NCI-H1417 treated with DMSO at 0.1 percent for 48 hours (cell line): ENCODE measurements around the gene DLX5.
"Not testable (repeated sequence)": the region's sequence is repeated elsewhere in the genome, so short reads cannot be mapped to it uniquely, and the experiment has no call there.

Source experiments
- DNase-seq: peaks from one replicate; lab custom pipeline; 2025; lab: John Stamatoyannopoulos, UW

DLX5 gene

GRCh38 chr7:97024209-97025129 lies at the start of gene DLX5:
DLX5 (minus strand) TSS chr7:97024831; CDS start chr7:97024623, 208 bp downstream.
- DNase-seq, result peak; percentile 91

DNA sequence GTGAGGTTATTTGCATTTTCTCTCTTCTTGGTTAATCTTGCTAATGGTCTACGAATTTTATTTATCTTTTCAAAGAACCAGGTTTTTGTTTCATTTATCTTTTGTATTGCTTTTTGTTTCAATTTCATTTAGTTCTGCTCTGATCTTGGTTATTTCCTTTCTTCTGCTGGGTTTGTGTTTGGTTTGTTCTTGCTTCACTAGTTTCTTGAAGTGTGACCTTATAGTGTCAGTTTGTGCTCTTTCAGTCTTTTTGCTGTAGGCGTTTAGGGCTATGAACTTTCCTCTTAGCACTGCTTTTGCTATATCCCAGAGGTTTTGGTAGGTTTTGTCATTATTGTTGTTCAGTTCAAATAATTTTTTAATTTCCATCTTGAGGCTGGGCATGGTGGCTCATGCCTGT lies 47.4 kb upstream of the DLX5 start:
- DNase-seq, result not testable (repeated sequence)

- peak; percentile 36 for DNase-seq
These were observed 40.4 kb upstream of the DLX5 start for GRCh38 chr7:97064972-97065587.

GRCh38 chr7:97064020-97064419 lies 39.4 kb upstream of the DLX5 start:
- no peak for DNase-seq

- DNase-seq, result no peak
These were observed 18.6 kb upstream of the DLX5 start for GRCh38 chr7:97043281-97043680.

- DNase-seq, result no peak
These were observed 14.9 kb upstream of the DLX5 start for GRCh38 chr7:97039374-97040065.

- DNase-seq, result not testable (repeated sequence)
These were observed 9.7 kb upstream of the DLX5 start for GRCh38 chr7:97034213-97034852.

GRCh38 chr7:97027427-97028234 lies 3.0 kb upstream of the DLX5 start:
- DNase-seq, result no peak

DNA sequence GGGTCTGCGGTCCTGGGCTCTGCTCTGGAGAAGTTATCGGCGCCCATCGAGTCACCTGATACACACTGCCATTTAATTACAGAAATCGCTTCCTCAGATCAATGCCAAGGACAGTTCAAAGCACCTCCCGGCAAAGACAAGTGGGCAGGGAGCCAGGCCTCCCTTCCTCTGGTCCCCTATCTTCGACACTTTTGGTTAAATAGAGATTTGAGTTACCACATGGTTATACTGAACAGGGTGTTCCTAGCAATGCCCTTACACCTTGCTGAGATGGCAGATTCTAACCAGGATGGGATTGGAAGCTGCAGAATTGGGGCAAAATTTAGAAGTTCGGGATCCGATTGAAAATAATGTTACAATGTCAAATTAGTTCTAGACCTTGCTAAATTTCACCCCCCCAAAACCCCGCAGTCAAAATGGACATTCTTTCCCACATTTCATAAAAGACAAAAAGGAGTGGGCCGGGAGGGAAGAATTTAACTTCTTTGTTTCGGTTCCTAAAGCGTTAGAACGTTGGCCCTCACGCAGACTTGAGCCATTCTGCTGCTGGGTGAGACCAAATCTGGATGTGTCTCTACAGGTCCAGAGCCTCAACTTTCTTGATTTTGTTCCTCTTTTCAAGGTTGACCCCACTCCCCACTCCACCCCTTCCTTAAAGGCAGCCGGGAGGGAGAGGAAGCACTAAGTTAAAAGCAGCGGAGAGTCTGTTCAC lies 2.2 kb upstream of the DLX5 start:
- DNase-seq, result peak; percentile 73

GRCh38 chr7:97025983-97026714 lies 1.5 kb upstream of the DLX5 start:
- DNase-seq, result peak; percentile 73

GRCh38 chr7:97025130-97025499 lies 484 bp upstream of the DLX5 start:
- peak; percentile 87 for DNase-seq

DNA sequence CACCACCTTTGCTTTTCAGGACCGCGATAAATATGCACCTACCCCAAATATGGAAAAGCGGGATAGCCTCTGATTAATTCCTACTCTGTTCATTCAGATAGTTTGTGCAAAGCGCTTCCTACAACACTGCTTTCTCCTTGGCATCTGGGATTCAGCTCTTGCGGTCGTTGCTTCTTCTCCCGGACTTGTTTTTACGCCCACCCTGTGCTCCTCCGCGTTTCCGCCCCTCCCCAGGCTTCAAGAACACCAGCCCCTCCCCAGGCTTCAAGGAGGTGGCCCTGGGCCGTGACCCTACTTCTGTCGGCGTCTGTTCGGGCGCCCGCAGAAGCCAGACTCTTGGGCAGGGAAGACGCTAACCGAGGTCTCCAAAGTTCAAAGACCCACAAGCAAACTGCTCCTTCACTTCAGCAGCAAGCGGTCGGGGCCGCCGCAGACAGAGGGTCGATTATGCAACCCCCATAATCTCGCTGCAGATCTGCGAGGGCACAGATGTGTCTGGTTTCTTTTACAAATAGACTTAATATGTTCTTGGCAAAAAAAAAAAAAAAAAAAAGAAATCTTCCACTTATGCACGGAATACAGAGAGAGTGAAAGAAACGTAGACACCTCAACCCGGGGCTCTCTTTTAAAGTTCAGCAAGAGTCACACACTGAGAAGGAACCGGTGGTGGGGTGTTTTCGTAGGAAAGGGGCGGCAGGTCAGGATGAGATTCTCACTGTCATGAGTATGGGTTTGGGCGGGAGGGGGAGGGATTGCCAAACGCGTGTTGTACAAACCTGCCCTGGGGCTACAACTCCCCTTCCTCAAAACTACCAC lies 1.9 kb downstream of the DLX5 start:
- no peak for DNase-seq

DNA sequence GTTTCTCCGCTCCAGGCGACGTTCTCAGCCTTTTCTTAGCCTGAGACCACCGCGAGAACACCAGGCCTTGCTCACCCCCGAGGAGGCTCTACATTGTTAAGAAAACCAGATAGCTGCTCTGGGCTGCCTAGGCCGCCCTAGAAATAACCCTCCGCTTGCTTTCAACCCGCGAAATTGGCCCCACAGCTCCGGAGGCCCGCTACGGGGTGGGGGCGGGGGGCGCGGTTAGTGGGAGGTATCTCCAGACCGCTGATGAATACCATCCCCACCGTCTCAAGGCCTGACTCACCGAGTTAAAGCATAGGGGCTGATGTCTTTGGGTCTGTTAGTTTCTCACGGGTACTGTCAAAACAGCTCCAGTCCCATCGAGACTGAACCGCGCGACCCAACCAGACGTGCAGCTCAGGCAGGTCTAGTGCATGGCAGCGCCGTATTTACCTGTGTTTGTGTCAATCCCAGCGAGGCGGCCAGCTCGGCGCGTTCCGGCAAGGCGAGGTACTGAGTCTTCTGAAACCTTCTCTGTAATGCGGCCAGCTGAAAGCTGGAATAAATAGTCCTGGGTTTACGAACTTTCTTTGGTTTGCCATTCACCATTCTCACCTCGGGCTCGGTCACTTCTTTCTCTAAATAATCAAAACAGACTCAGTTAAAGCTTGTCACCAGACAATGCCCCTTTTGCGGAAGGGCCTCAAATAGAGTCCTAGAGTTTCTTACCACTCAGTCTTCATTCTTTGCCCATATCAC lies 2.7 kb downstream of the DLX5 start:
- DNase-seq, result no peak

DNA sequence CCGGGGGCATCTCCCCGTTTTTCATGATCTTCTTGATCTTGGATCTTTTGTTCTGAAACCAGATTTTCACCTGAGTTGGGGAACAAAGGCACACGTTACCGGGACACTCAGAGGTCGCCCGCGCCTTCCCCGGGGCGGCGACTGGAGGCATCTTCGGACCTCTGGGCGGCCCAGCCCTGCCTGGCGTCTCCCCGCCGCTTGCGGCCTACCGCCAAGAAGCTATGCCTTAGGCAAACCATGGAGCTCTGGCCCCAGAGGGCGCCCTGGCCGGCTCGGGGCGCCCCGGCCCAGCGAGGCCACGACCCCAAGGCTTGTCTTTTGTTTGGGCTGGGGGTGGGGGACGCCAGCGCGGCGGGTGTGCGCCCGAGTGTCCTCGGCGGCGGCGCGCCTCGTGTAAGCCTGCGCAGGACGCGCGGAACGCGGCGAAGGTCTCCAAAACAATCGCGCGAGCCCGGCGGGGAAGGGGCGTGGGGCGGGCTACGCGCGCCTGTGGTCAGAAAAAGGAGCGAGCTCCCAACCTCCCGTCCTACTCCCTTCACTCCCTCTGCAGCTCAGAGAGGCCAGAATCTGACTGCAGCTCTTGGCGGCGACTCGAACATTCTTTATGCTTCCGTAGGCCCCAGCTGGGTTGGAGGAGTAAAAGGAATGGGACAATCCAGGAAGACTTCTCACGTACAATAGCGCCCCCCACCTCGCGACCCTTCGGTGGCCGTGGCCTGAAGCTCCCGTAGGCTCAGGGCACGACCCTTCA lies 3.5 kb downstream of the DLX5 start:
- DNase-seq, result no peak

- DNase-seq, result no peak
These were observed 4.0 kb downstream of the DLX5 start for GRCh38 chr7:97020601-97020995.

- peak; percentile 67 for DNase-seq
These were observed 4.9 kb downstream of the DLX5 start for GRCh38 chr7:97019710-97020225.

- DNase-seq, result no peak
These were observed 5.7 kb downstream of the DLX5 start for GRCh38 chr7:97018791-97019531.
